Measurements from ENCODE around the gene OCA2. TPM values are rescaled to one million over a fixed set of nuclear protein-coding genes. Genes with fewer than 3 reads are reported as not detected.
A peak's percentile ranks its signal among the peaks of the same experiment; 100 is the strongest.

OCA2 gene
- polyA plus RNA-seq, 1 donor from 2014 or later: not detected

GRCh38 chr15:28113394-28114113 lies 14.4 kb upstream of the OCA2 start:
- Mint-ChIP-seq H3K27ac (no peak overlapping the region), H3K4me1 (no peaks in the 10 kb centered on the region), H3K4me3 (no peak overlapping the region), H3K9me3 (no peaks in the 10 kb centered on the region), H3K36me3 (peaks cover 18% of the 10 kb centered on the region), H3K27me3 (no peaks in the 10 kb centered on the region)

- Mint-ChIP-seq H3K36me3 (peaks cover 16% of the 10 kb centered on the region), H3K4me1 (no peaks in the 10 kb centered on the region), H3K4me3 (no peak overlapping the region), H3K9me3 (no peaks in the 10 kb centered on the region), H3K27me3 (no peaks in the 10 kb centered on the region), H3K27ac (no peak overlapping the region)
Measured at GRCh38 chr15:28112962-28113361, 13.8 kb upstream of the OCA2 start.

- Mint-ChIP-seq H3K36me3 (peaks cover 16% of the 10 kb centered on the region), H3K4me1 (no peaks in the 10 kb centered on the region), H3K27me3 (peaks cover 4% of the 10 kb centered on the region), H3K4me3 (no peak overlapping the region), H3K27ac (no peak overlapping the region), H3K9me3 (no peaks in the 10 kb centered on the region)
Measured at GRCh38 chr15:28112101-28112760, 13.1 kb upstream of the OCA2 start.

GRCh38 chr15:28111543-28111942 lies 12.4 kb upstream of the OCA2 start:
- Mint-ChIP-seq H3K27me3 (peaks cover 6% of the 10 kb centered on the region), H3K9me3 (no peaks in the 10 kb centered on the region), H3K4me1 (peaks cover 0 to 2% (median 1%) of the 10 kb centered on the region in 3 donors), H3K4me3 (no peak overlapping the region), H3K36me3 (peaks cover 16% of the 10 kb centered on the region), H3K27ac (no peak overlapping the region)

DNA sequence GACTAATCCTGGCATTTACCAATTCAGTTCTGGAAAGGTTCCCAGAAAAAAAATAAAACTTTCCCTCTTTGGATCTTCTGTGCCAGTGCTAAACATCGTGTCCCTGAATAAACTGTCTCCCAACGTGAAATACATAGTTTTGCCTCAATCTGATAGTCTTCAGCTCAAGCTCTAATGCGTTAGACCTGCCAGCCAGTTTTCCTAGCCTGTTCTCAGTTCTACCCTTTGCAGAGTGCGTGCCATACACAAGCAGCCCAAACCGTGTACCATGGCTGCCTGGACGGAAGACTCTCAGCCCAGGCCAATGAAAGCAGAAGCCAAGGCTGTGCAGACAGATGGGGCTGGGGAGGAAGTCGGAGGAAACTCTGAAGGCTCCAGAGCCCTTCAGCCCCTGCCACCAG lies 11.4 kb upstream of the OCA2 start:
- Mint-ChIP-seq H3K4me3 (no peak overlapping the region), H3K27me3 (peaks cover 10% of the 10 kb centered on the region), H3K36me3 (peaks cover 14% of the 10 kb centered on the region), H3K9me3 (no peaks in the 10 kb centered on the region), H3K4me1 (peaks cover 0 to 5% (median 4%) of the 10 kb centered on the region in 3 donors), H3K27ac (peak overlapping the region in 1 of 3 donors; percentile 31)

DNA sequence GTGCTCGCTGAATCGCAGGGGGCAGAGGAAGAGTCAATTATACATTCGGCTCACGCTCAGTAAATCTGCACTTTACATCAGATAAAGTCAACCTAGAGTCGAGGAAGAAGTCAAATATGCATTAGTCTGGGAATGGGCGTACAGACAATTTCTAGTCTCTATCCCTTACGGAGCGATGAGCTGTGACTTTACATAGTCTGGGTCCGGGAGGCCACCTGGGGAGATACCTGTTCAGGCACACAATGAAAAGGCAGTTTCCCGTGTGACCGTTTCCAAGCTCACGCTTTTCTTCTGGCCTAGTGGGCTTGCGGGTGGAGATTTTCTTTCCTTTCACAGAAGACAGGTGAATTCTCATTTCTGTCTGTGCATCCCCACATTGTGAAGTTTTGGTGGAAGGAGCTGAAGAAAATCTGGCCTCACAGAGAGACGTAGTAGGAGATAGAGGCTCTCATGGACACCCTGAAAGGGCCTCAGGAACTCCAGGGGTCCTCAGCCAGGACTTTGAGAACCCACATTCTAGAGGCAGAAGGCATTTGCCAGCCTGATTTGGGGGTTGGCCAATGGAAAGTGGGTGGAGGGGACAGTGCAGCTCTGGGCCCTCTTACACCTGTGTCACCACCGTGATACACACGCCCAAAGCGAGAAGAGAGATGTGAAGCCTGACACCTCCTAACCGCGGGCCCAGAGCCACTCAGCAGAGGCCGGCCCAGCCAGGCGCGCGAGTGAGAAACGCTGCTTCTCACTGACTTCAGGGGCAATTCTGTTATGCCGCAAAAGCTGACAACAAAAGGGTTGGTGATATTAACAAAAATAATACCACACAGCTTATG lies 10.7 kb upstream of the OCA2 start:
- H3K9me3 Mint-ChIP-seq: no peaks in the 10 kb centered on the region
- peaks cover 13% of the 10 kb centered on the region for H3K36me3 Mint-ChIP-seq
- H3K4me3 Mint-ChIP-seq: no peak overlapping the region
- peak overlapping the region in 1 of 3 donors; percentile 31 for H3K27ac Mint-ChIP-seq
- H3K27me3 Mint-ChIP-seq: peaks cover 10% of the 10 kb centered on the region
- peaks cover 0 to 5% (median 4%) of the 10 kb centered on the region in 3 donors for H3K4me1 Mint-ChIP-seq

DNA sequence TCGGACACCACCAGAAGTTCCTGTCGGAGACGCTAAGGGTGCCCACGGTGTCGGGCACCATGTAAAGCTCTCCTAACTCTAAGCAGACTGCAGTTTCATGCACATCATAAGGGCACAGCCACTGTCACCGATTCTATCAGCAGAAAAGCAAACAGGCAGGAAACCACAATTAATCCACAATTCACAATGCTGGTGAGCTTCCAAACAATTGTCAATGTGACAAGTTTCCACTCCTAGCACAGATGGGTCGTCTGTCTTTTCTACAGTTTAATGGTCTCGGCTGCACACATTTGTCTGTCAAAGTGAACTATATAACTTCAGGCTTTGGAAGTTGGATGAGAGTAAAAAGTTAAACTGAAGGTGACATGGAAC lies 8.8 kb upstream of the OCA2 start:
- H3K4me1 Mint-ChIP-seq: peaks cover 4 to 5% (median 5%) of the 10 kb centered on the region in 3 donors
- peaks cover 17% of the 10 kb centered on the region for H3K27me3 Mint-ChIP-seq
- peaks cover 11% of the 10 kb centered on the region for H3K36me3 Mint-ChIP-seq
- no peak overlapping the region for H3K27ac Mint-ChIP-seq
- H3K4me3 Mint-ChIP-seq: peak overlapping the region in 3 of 4 donors; percentile 17 to 67 (median 34)
- no peaks in the 10 kb centered on the region for H3K9me3 Mint-ChIP-seq

- H3K36me3 Mint-ChIP-seq: peaks cover 11% of the 10 kb centered on the region
- H3K4me3 Mint-ChIP-seq: peak overlapping the region; percentile 54 to 90 (median 74)
- H3K9me3 Mint-ChIP-seq: no peaks in the 10 kb centered on the region
- H3K4me1 Mint-ChIP-seq: peaks cover 4 to 5% (median 5%) of the 10 kb centered on the region in 3 donors
- peaks cover 20% of the 10 kb centered on the region for H3K27me3 Mint-ChIP-seq
- no peak overlapping the region for H3K27ac Mint-ChIP-seq
Measured at GRCh38 chr15:28107111-28107903, 8.2 kb upstream of the OCA2 start.

DNA sequence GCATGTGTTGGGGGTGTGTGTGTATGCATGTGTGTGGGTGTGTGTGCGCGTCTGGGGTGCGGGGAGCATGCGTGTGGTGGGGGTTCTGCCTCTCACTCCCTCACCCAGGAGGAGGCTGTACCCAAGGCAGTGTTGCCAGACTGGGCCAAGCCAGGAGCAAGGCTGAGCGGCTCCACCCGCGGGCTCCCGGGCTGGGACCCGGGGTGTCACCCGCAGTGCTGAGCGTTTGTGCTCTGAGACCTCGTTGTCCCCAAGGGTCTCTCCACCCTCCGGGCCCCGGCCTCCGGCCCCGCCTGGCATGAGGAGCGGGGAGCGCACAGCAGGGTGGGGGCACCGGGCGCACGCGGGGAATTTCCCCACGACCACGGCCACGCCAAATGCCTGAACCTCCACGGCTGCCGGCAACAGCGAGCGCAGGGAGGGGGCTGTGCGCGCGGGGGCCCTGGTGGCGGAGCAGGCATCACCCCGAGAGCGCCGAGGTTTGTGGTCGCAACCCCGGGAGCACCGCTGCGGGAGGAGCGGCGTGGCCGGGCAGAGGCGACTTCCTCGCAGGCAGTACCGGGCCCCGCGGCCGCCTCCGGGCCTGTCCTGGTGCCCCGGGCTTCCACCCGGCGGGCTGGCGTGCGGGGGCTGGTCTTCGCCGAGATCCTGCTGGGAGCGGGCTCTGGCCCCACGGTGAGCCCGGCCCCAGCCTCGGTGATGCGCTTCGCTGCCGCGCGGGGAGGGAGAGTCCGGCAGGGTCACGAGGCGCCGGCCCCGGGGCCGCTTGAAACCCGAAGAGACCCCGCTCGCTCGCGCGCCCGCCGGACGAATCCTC lies 7.4 kb upstream of the OCA2 start:
- Mint-ChIP-seq H3K9me3 (no peaks in the 10 kb centered on the region), H3K27ac (no peak overlapping the region), H3K4me1 (peaks cover 4 to 5% (median 5%) of the 10 kb centered on the region in 3 donors)

GRCh38 chr15:28105793-28106192 lies 6.7 kb upstream of the OCA2 start:
- H3K27me3 Mint-ChIP-seq: peaks cover 23% of the 10 kb centered on the region

More for the DNA sequence above, 7.4 kb upstream of the OCA2 start:
- H3K36me3 Mint-ChIP-seq: peaks cover 4% of the 10 kb centered on the region
- peak overlapping the region in 2 of 4 donors; percentile 58 to 66 for H3K4me3 Mint-ChIP-seq
- peaks cover 23% of the 10 kb centered on the region for H3K27me3 Mint-ChIP-seq

DNA sequence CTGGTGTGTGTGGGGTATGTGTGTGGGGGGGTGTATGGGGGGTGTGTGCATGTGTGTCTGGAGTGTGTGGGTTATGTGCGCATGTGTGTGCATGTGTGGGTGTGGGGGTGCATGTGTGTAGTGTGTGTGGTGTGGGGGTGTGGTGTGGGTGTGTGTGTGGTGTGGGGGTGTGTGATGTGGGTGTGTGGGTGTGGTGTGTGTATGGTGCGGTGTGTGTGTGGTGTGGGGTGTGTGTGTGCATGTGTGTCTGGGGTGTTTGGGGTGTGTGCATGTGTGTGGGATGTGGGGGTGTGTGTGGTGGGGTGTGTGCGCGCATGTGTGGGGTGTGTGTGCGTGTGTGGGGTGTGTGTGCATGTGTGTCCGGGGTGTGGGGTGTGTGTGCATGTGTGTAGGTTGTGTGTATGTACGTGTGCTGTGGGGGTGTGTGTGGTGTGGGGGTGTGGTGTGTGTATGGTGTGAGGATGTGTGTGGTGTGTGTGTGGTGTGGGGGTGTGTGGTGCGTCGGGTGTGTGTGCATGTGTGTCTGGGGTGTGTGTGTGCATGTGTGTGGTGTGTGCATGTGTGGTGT lies 6.2 kb upstream of the OCA2 start:
- Mint-ChIP-seq H3K27ac (no peak overlapping the region), H3K27me3 (peaks cover 27% of the 10 kb centered on the region), H3K36me3 (no peaks in the 10 kb centered on the region), H3K4me1 (peaks cover 4 to 5% (median 5%) of the 10 kb centered on the region in 3 donors), H3K4me3 (peak overlapping the region in 1 of 4 donors; percentile 66), H3K9me3 (no peaks in the 10 kb centered on the region)

More at GRCh38 chr15:28105793-28106192, 6.7 kb upstream of the OCA2 start:
- peak overlapping the region in 2 of 4 donors; percentile 58 to 66 for H3K4me3 Mint-ChIP-seq
- H3K9me3 Mint-ChIP-seq: no peaks in the 10 kb centered on the region
- no peak overlapping the region for H3K27ac Mint-ChIP-seq
- no peaks in the 10 kb centered on the region for H3K36me3 Mint-ChIP-seq
- H3K4me1 Mint-ChIP-seq: peaks cover 4 to 5% (median 5%) of the 10 kb centered on the region in 3 donors

DNA sequence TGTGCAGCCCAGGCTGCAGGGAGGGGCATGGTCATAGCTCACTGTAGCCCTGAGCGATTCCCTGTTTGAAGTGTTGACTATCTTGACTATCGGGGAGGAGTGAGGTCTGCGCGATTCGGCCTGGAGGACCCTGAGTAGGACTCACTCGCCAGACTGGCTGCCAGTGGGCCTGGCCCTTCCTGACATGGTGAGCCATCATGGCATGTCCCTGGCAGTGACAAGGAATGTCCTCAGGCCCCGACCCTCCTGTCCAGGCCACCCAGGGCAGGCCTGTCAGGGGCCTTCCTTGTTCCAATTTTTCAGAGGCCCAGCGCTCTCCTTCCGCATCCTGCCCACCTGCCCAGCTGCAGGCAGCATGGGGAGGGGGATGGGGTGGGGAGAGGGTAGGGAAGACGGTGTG lies 5.2 kb upstream of the OCA2 start:
- H3K27me3 Mint-ChIP-seq: peaks cover 35% of the 10 kb centered on the region
- H3K27ac Mint-ChIP-seq: no peak overlapping the region
- peaks cover 5 to 11% (median 9%) of the 10 kb centered on the region in 3 donors for H3K4me1 Mint-ChIP-seq
- H3K36me3 Mint-ChIP-seq: no peaks in the 10 kb centered on the region
- H3K4me3 Mint-ChIP-seq: no peak overlapping the region
- H3K9me3 Mint-ChIP-seq: peaks cover 0 to 5% (median 0%) of the 10 kb centered on the region in 3 donors

GRCh38 chr15:28103831-28104230 lies 4.7 kb upstream of the OCA2 start:
- Mint-ChIP-seq H3K9me3 (peaks cover 0 to 5% (median 0%) of the 10 kb centered on the region in 3 donors), H3K4me3 (no peak overlapping the region), H3K27ac (no peak overlapping the region), H3K4me1 (peaks cover 5 to 11% (median 11%) of the 10 kb centered on the region in 3 donors), H3K36me3 (no peaks in the 10 kb centered on the region), H3K27me3 (peaks cover 37% of the 10 kb centered on the region)

Data from IgD-negative memory B cell (primary cell).